OCI-LY1 (cell line): ENCODE results near the gene GRM7.

Experiments
- H2AFZ ChIP-seq: fragments of 200-600 bp; sonication (generic), shearing (Covaris generic); 2 replicates; pipeline ENCODE4 v1.6.0; 2014; ENCODE audit warnings: antibody characterized with exemption, mild to moderate bottlenecking, low read length
- H3F3A ChIP-seq: fragments of 200-600 bp; sonication (generic), shearing (Covaris generic); 2 replicates; pipeline ENCODE4 v1.6.0; 2014; ENCODE audit warnings: mild to moderate bottlenecking, antibody characterized with exemption, low read length, moderate library complexity; ENCODE audit not compliant: insufficient read depth
- H3K27ac ChIP-seq: fragments of 200-600 bp; sonication (generic); 2 replicates; pipeline ENCODE4 v1.5.1; 2014; ENCODE audit warnings: low read length, mixed run types, mild to moderate bottlenecking, low read depth; ENCODE audit not compliant: poor library complexity, severe bottlenecking
- H3K27me3 ChIP-seq: fragments of 200-600 bp; sonication (generic); 2 replicates; pipeline ENCODE4 v1.6.0; 2014; ENCODE audit warnings: antibody characterized with exemption, mild to moderate bottlenecking, low read length, moderate library complexity; ENCODE audit not compliant: insufficient read depth
- H3K36me3 ChIP-seq: fragments of 200-600 bp; sonication (generic); 2 replicates; pipeline ENCODE4 v1.6.1; 2014; ENCODE audit warnings: mild to moderate bottlenecking, antibody characterized with exemption, low read length, moderate library complexity, mixed read lengths; ENCODE audit not compliant: insufficient read depth
- H3K4me1 ChIP-seq: fragments of 200-600 bp; sonication (generic); 2 replicates; pipeline ENCODE4 v1.5.1; 2014; ENCODE audit warnings: mild to moderate bottlenecking, low read length, moderate library complexity; ENCODE audit not compliant: insufficient read depth, severe bottlenecking
- H3K4me2 ChIP-seq: fragments of 200-600 bp; sonication (generic), shearing (Covaris generic); 2 replicates; pipeline ENCODE4 v1.6.1; 2014; ENCODE audit warnings: low read length
- H3K4me3 ChIP-seq: fragments of 200-600 bp; sonication (generic); 2 replicates; pipeline ENCODE4 v1.5.1; 2014; ENCODE audit warnings: low read length, low read depth, mild to moderate bottlenecking, mixed read lengths; ENCODE audit not compliant: poor library complexity, severe bottlenecking
- H3K79me2 ChIP-seq: fragments of 200-600 bp; shearing (Covaris generic); 2 replicates; pipeline ENCODE4 v1.6.1; 2016; ENCODE audit warnings: mixed run types, low read length, mixed read lengths; ENCODE audit not compliant: insufficient read depth
- H3K9ac ChIP-seq: fragments of 200-600 bp; sonication (generic), shearing (Covaris generic); 2 replicates; pipeline ENCODE4 v1.6.1; 2014; ENCODE audit warnings: mild to moderate bottlenecking, low read length, mixed read lengths
- H3K9me2 ChIP-seq: fragments of 200-600 bp; sonication (generic), shearing (Covaris generic); 2 replicates; pipeline ENCODE4 v1.6.1; 2014; ENCODE audit warnings: low read depth, mild to moderate bottlenecking, low read length, mixed read lengths
- H3K9me3 ChIP-seq: fragments of 200-600 bp; shearing (Covaris generic); 2 replicates; pipeline ENCODE4 v1.6.1; 2014; ENCODE audit warnings: low read length, mixed read lengths
- H4K20me1 ChIP-seq: fragments of 200-600 bp; sonication (generic), shearing (Covaris generic); 2 replicates; pipeline ENCODE4 v1.6.0; 2016; ENCODE audit warnings: mild to moderate bottlenecking, low read length; ENCODE audit not compliant: insufficient read depth
- CTCF ChIP-seq: fragments of 200-600 bp; sonication (generic), shearing (Covaris generic); IDR thresholded peaks from 2 replicates; pipeline ENCODE4 v1.5.1; 2017; ENCODE audit warnings: mild to moderate bottlenecking, antibody characterized with exemption, low read length, moderate library complexity, mixed read lengths
- EZH2 ChIP-seq: fragments of 200-600 bp; sonication (generic), shearing (Covaris generic); IDR thresholded peaks from 2 replicates; pipeline ENCODE4 v1.8.0; 2017; ENCODE audit warnings: borderline replicate concordance, mixed run types, mild to moderate bottlenecking, antibody characterized with exemption, low read length, moderate library complexity, mixed read lengths

The GRM7 gene

DNA sequence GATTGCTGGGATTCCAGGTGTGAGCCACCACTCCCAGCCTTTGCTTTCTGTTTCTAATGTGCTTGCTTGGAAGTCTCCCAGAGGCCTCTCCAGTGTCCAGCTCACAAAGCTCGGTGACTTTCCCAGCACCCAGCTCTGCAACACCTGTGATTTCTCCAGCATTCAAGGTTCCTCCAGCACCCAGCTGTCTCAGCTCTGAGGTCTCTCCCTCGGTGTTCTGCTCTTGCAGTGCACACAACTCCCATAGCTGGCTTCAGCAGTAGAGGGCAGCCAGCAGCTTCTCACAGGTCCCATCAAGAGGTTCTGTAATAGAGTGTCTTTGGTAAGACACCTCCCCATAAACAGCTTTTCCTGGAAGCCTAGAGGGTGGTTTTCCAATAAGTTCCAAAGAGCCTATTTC, 75.1 kb downstream of the GRM7 start:
- Histone ChIP-seq H4K20me1 (no peaks in the 10 kb centered on the region), H3K4me2 (no peak overlapping the region), H3K79me2 (no peaks in the 10 kb centered on the region), H3K9me3 (no peaks in the 10 kb centered on the region), H2AFZ (no peak overlapping the region), H3K9me2 (no peaks in the 10 kb centered on the region), H3F3A (no peaks in the 10 kb centered on the region), H3K9ac (no peak overlapping the region), H3K4me1 (no peaks in the 10 kb centered on the region), H3K4me3 (no peak overlapping the region), H3K27ac (no peak overlapping the region), H3K36me3 (no peaks in the 10 kb centered on the region), H3K27me3 (no peaks in the 10 kb centered on the region)
- TF ChIP-seq EZH2 = no peak
- TF ChIP-seq CTCF = no peak

GRCh38 chr3:6962801-6963200, 101.9 kb downstream of the GRM7 start:
- no peaks in the 10 kb centered on the region for H3K36me3 ChIP-seq
- no peaks in the 10 kb centered on the region for H4K20me1 ChIP-seq
- no peaks in the 10 kb centered on the region for H3K9me2 ChIP-seq
- no peaks in the 10 kb centered on the region for H3K27me3 ChIP-seq
- no peak overlapping the region for H2AFZ ChIP-seq
- no peak overlapping the region for H3K27ac ChIP-seq
- H3K79me2 ChIP-seq = no peaks in the 10 kb centered on the region
- no peaks in the 10 kb centered on the region for H3F3A ChIP-seq
- no peaks in the 10 kb centered on the region for H3K9me3 ChIP-seq
- no peak overlapping the region for H3K4me2 ChIP-seq
- H3K4me1 ChIP-seq = no peaks in the 10 kb centered on the region
- H3K4me3 ChIP-seq = no peak overlapping the region
- TF ChIP-seq EZH2 (no peak), CTCF (no peak)
- no peak overlapping the region for H3K9ac ChIP-seq

DNA sequence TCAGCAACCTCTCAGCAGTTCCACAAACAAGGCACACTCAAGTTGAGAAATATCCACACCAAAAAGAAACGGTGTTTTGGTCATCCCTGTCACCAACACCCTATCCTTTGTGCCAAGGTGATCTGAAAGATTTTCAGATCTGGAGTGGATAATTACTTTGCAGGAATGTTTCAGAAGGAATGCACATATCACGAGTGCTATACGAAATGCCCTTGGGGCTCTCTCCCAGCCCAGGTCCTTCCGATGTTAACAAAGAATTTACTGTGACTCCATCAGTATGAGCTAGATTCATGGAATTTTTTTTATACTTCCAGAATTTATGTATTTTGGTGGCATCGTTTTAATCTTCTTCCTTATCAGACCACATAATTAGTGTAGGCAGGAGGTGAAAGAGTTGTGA, 105.0 kb downstream of the GRM7 start:
- Histone ChIP-seq H3K4me2 (no peak overlapping the region), H3K79me2 (no peaks in the 10 kb centered on the region), H3K27me3 (no peaks in the 10 kb centered on the region), H3K27ac (no peak overlapping the region), H3K9me2 (no peaks in the 10 kb centered on the region), H3F3A (no peaks in the 10 kb centered on the region), H2AFZ (no peak overlapping the region), H3K9ac (no peak overlapping the region), H3K9me3 (no peaks in the 10 kb centered on the region), H4K20me1 (no peaks in the 10 kb centered on the region), H3K4me1 (no peaks in the 10 kb centered on the region), H3K4me3 (no peak overlapping the region), H3K36me3 (no peaks in the 10 kb centered on the region)
- no peak for TF ChIP-seq EZH2
- TF ChIP-seq CTCF = no peak
